Stomach (tissue), 4 donors: ENCODE results near the gene SIRT7.
A peak's percentile ranks its signal among the peaks of the same experiment; 100 is the strongest.

ENCODE experiments used
- POLR2A ChIP-seq, 4 donors: fragments of 450-650 bp; IDR thresholded peaks; one replicate each; pipeline ENCODE4 v1.6.1; 2016; ENCODE audit warnings: antibody characterized with exemption in 4 of 4, control low read depth in 2 of 4, mild to moderate bottlenecking in 1 of 4, moderate library complexity in 1 of 4
- POLR2AphosphoS5 ChIP-seq, 3 donors: sonication (generic); formaldehyde crosslinking; IDR thresholded peaks; one replicate each; pipeline ENCODE4 v1.6.1; 2016; ENCODE audit warnings: antibody characterized with exemption in 3 of 3
- TF ChIP-seq, protein P1 (sequence below), 7 experiments: fragments of 450-650 bp in 4 of 7; fragments of 200-600 bp in 3 of 7; sonication (generic) in 3 of 7; IDR thresholded peaks; one replicate each; pipeline ENCODE4 v1.5.1; 2016 to 2019; ENCODE audit warnings: antibody characterized with exemption in 7 of 7, control low read depth in 2 of 7, mild to moderate bottlenecking in 1 of 7

DNA sequence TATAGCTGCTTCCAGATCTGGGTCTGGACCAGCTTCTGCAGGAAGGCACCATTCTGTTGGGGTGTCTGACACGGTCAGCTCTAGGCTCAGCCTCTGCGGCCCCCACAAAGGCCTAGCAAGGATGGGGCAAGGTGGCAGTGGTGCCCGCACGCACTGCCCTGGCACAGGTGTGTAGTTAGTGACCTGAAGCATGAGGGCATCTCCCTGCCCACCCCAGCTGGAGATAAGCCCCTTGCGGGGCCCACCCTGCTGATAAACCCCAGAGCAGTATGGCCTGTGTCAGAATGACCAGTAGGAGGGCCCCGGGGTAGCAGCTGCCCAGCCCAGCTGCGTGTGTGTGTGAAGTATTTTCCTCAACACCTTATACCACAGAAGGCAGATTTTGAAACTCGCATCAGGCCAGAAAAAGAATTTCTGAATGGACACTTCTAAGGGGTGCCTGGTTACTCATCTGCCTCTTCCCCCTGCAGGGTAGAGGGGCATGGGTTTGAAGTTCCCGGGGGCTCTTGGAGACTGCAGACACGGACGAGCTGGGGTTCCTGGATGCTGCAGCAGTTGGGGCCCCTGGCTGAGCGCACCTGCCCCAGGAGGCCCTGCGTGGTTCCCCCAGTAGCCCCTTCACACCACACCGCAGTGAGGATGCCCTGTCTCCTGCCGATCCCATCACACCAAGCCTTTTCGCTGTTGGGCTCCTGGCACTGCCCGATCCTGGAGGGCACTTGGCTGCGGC, 51.4 kb downstream of the SIRT7 start:
- no peak for TF ChIP-seq POLR2A (IDR thresholded peaks at IDR 0.05)
- TF ChIP-seq, protein P1, sequence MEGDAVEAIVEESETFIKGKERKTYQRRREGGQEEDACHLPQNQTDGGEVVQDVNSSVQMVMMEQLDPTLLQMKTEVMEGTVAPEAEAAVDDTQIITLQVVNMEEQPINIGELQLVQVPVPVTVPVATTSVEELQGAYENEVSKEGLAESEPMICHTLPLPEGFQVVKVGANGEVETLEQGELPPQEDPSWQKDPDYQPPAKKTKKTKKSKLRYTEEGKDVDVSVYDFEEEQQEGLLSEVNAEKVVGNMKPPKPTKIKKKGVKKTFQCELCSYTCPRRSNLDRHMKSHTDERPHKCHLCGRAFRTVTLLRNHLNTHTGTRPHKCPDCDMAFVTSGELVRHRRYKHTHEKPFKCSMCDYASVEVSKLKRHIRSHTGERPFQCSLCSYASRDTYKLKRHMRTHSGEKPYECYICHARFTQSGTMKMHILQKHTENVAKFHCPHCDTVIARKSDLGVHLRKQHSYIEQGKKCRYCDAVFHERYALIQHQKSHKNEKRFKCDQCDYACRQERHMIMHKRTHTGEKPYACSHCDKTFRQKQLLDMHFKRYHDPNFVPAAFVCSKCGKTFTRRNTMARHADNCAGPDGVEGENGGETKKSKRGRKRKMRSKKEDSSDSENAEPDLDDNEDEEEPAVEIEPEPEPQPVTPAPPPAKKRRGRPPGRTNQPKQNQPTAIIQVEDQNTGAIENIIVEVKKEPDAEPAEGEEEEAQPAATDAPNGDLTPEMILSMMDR (IDR thresholded peaks at IDR 0.05), result no peak
- peak in 1 of 3 donors; percentile 14 for TF ChIP-seq POLR2AphosphoS5 (IDR thresholded peaks at IDR 0.05)
